ENCODE data around the gene VPS37C. TPM values are rescaled to one million over a fixed set of nuclear protein-coding genes. Genes with fewer than 3 reads are reported as not detected.

Gene VPS37C
- total RNA-seq, 2 donors from 2014 or later, result 9.7 to 13.3 TPM

DNA sequence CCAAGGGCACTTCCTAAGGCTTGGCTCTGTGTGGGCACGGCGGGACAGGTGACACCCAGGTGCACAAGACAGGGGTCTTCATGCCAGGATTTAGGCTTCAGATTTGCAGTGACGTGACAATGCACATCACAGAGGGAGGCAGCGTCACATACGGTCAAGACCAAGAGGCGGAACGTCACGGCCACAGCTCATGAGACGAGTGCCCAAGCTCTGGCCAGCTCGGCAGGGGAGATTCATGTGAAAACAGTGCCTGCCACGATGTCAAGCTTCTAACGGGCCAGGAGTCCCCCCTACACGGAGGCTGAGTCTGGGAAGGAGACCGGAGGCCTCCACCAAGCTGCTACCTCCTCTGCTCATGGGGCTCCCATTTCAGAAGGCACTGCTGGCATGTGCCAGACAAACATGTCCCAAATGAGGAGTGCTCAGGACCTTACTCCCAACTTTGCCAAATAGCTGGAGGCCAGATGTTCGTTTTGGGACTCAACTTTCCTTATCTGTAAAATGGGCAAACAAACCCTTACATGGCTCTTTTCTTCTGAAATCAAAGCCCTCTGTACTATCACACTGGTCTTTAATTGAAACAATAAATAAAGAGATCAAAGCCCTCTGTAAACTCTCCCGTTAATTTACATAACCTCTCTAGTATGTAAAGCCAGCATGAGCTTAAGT is 16.6 kb downstream of the VPS37C start:
- ATAC-seq (no peak), DNase-seq (ENCODE audit: low spot score) (no peak)
- Mint-ChIP-seq H3K27ac (no peak overlapping the region), H3K9me3 (no peaks in the 10 kb centered on the region), H3K27me3 (no peaks in the 10 kb centered on the region), H3K36me3 (no peaks in the 10 kb centered on the region), H3K4me3 (no peak overlapping the region), H3K4me1 (ENCODE audit: low read depth in 2 of 2) (no peaks in the 10 kb centered on the region)

DNA sequence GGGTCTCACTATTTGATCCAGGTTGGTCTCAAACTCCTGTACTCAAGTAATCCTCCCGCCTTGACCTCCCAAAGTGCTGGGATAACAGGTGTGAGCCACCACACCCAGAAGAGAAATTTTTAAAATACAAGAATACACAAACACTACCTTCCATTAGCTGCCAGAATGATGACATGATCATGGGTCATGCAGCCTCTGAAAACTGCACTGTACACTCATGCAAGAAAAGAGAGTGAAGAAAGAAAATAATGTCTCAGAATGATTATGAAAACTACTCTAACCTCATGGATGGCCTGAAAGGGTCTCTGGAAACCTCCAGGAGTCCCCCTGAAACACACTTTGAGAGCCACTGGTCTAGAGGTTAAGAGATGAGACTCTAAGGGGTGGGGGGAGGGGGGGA is 18.8 kb downstream of the VPS37C start:
- H3K4me1 Mint-ChIP-seq (ENCODE audit: low read depth in 2 of 2), result no peaks in the 10 kb centered on the region
- H3K9me3 Mint-ChIP-seq, result no peaks in the 10 kb centered on the region
- no peak for DNase-seq (ENCODE audit: low spot score)
- H3K36me3 Mint-ChIP-seq, result no peaks in the 10 kb centered on the region
- no peak overlapping the region for H3K4me3 Mint-ChIP-seq
- ATAC-seq, result no peak
- no peak overlapping the region for H3K27ac Mint-ChIP-seq
- H3K27me3 Mint-ChIP-seq, result no peaks in the 10 kb centered on the region

DNA sequence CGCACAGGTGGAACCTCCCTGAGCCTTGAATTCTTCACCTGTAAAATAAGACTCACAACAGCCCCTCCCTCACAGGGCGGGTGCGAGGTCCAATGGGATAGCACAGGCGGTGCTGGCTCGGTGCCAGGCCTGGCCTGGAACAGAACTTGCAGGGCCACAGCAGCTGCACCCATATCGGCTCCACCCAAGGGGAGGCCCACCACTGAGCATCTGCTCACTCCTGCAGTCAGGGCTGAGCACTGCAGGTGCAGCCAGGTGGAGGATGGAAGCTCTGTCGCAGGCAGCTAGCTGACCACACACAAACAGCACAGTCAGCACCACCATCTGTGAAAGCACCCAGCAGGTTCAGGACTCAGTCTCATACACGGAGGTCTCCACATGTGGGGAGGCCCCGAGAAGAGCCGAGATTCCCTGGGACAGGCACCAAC is 19.6 kb downstream of the VPS37C start:
- DNase-seq (ENCODE audit: low spot score), result no peak
- Mint-ChIP-seq H3K4me3 (no peak overlapping the region), H3K9me3 (no peaks in the 10 kb centered on the region), H3K4me1 (ENCODE audit: low read depth in 2 of 2) (no peaks in the 10 kb centered on the region), H3K36me3 (no peaks in the 10 kb centered on the region), H3K27ac (no peak overlapping the region), H3K27me3 (no peaks in the 10 kb centered on the region)
- ATAC-seq, result peak; percentile 34 to 48

DNA sequence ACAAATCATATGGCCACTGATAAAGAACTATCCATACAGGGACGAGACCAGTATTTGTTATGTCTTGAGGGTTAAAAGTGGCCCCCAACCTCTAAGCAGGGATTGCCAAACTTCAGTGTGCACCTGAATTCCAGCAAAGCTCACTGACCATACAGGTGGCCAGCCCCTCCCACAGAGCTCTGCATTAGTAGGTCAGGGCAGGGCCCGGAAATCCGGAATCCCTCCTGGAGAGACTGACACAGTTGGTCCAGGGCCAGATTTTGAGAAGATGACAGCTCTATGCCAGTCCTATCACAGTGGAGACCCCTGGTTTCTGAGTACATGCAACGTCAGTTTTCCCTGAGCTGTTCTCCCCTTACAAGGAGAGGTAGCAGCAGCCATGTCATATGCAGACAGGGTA is 20.8 kb downstream of the VPS37C start:
- no peaks in the 10 kb centered on the region for H3K4me1 Mint-ChIP-seq (ENCODE audit: low read depth in 2 of 2)
- H3K36me3 Mint-ChIP-seq, result no peaks in the 10 kb centered on the region
- no peak for ATAC-seq
- DNase-seq (ENCODE audit: low spot score), result no peak
- no peak overlapping the region for H3K27ac Mint-ChIP-seq
- H3K27me3 Mint-ChIP-seq, result no peaks in the 10 kb centered on the region
- H3K9me3 Mint-ChIP-seq, result no peaks in the 10 kb centered on the region
- no peak overlapping the region for H3K4me3 Mint-ChIP-seq

DNA sequence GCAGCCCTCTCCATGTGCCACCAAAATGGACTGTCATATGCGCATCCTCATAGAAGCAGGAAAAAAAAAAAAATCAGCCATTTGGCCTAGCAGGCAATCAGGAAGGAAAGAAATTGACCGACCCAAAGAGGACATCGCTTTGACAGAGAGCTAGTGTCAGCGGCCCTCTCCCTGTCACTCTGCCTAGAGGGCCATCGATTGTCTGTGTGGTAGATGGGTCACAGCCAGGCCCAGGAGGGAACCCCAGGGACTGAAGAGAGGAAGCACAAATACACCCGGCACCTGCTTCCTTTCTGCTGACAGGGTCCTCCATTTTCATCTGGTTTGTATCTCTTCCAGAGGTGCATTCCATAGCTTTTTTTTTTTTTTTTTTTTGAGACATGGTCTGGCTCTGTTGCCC is 21.8 kb downstream of the VPS37C start:
- DNase-seq (ENCODE audit: low spot score), result no peak
- no peak overlapping the region for H3K27ac Mint-ChIP-seq
- no peak overlapping the region for H3K4me3 Mint-ChIP-seq
- H3K9me3 Mint-ChIP-seq, result no peaks in the 10 kb centered on the region
- no peak for ATAC-seq
- no peaks in the 10 kb centered on the region for H3K36me3 Mint-ChIP-seq
- no peaks in the 10 kb centered on the region for H3K4me1 Mint-ChIP-seq (ENCODE audit: low read depth in 2 of 2)
- no peaks in the 10 kb centered on the region for H3K27me3 Mint-ChIP-seq

DNA sequence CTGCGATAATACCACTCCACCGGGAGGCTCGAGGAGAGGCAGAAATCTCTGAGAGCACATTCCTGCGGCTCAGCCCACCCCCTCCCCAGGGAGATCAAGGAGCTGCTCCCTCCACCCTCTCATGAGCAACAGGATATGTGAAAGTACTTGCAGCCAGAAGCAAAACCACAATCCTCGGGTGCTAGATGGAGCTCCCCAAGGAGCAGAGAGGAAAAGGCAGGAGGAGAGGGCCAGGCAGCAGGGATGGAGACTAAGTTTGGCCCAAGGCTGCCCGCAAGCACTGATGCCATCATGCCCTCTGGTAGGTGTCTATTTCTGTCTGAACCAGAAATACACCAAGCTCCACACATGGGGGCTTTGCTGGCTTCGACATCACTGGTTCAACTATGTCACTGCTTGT is 22.3 kb downstream of the VPS37C start:
- no peaks in the 10 kb centered on the region for H3K36me3 Mint-ChIP-seq
- H3K9me3 Mint-ChIP-seq, result no peaks in the 10 kb centered on the region
- DNase-seq (ENCODE audit: low spot score) (no peak), ATAC-seq (no peak)
- H3K27ac Mint-ChIP-seq, result no peak overlapping the region
- H3K4me3 Mint-ChIP-seq, result no peak overlapping the region
- no peaks in the 10 kb centered on the region for H3K27me3 Mint-ChIP-seq
- no peaks in the 10 kb centered on the region for H3K4me1 Mint-ChIP-seq (ENCODE audit: low read depth in 2 of 2)

DNA sequence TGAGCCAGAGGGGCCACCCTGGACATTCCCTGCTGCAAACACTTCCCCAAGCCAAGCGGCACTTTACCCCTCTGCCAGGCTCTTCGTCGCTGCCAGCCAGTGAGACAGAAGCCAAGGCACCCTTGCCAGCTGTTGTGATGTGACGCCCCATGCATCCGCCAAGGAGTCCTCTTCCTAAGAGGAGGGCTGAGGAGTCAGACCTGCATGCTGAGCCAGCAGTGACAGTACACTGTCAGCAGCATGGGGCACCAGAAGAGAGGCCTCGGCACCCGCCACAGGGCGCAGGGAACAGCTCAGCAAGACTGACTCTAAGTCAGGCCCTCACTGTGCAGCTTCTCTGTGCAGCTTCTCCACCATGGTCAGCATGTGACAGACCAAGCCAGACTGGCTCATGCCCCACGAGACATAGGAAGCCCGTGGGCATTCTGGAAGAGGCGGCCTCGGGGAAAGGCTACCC is 26.4 kb downstream of the VPS37C start:
- H3K4me1 Mint-ChIP-seq (ENCODE audit: low read depth in 2 of 2), result peaks cover 3% of the 10 kb centered on the region in 2 donors
- no peaks in the 10 kb centered on the region for H3K9me3 Mint-ChIP-seq
- no peaks in the 10 kb centered on the region for H3K36me3 Mint-ChIP-seq
- H3K27ac Mint-ChIP-seq, result no peak overlapping the region
- no peak overlapping the region for H3K4me3 Mint-ChIP-seq
- DNase-seq (ENCODE audit: low spot score), result no peak
- no peaks in the 10 kb centered on the region for H3K27me3 Mint-ChIP-seq
- ATAC-seq, result no peak

DNA sequence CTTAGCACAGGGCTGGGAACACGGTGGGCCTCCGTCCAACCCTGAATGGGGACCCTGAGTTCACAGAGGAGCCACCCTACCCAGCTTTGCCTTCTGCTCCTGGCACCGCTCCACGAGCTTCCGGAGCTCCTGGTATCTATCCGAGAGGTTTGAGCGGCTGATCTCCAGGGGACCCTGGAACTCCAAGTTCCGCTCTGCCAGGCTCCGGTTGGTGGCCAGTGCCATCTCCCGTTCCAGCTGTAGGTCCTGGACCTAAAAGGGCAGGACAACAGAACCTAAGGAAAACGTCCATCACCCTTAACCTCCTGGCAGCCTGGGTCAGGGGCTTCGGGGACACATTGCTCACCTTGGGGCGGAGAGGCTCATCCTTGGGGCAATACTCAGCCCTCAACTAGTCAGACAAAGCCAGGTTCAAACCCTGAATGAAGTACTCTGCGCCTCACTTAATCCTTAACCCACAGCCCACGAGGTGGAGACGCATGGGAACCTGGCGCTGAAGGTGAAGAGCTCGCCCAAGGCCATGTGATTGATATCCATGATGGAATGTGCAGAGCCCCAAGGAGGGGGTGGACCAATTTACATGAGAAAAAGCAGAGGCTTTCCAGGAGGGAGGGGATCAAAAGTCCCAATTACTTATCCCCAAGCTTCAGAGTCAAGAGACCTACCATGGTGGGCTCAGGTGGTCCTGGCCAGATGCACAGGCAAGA is 27.1 kb downstream of the VPS37C start:
- Mint-ChIP-seq H3K9me3 (no peaks in the 10 kb centered on the region), H3K27ac (no peak overlapping the region), H3K4me3 (no peak overlapping the region), H3K27me3 (no peaks in the 10 kb centered on the region), H3K4me1 (ENCODE audit: low read depth in 2 of 2) (peaks cover 5 to 6% of the 10 kb centered on the region in 2 donors), H3K36me3 (no peaks in the 10 kb centered on the region)
- DNase-seq (ENCODE audit: low spot score), result no peak
- ATAC-seq, result no peak

DNA sequence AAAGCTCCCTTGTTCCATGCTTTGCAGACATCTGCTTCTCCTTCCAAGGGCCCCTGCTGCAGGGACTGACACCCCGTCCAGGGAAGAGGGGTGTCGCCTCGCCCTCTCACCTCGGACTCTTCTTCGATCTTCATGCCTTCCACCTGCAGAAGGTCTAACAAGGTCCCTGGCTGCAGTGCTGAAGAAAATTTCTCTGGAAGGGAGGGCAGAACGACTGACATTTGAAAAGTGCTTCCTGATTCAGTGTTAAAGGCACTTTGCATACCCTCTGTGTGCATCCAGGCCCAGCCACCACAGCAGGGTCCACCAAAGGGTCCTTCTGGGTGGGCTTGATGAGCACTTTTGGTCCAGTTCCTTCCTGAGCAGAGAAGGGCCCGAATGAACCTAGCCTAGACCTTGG is 28.1 kb downstream of the VPS37C start:
- H3K4me3 Mint-ChIP-seq, result no peak overlapping the region
- peaks cover 5 to 6% of the 10 kb centered on the region in 2 donors for H3K4me1 Mint-ChIP-seq (ENCODE audit: low read depth in 2 of 2)
- DNase-seq (ENCODE audit: low spot score) (no peak), ATAC-seq (no peak)
- H3K36me3 Mint-ChIP-seq, result no peaks in the 10 kb centered on the region
- no peaks in the 10 kb centered on the region for H3K9me3 Mint-ChIP-seq
- H3K27ac Mint-ChIP-seq, result no peak overlapping the region
- H3K27me3 Mint-ChIP-seq, result no peaks in the 10 kb centered on the region

DNA sequence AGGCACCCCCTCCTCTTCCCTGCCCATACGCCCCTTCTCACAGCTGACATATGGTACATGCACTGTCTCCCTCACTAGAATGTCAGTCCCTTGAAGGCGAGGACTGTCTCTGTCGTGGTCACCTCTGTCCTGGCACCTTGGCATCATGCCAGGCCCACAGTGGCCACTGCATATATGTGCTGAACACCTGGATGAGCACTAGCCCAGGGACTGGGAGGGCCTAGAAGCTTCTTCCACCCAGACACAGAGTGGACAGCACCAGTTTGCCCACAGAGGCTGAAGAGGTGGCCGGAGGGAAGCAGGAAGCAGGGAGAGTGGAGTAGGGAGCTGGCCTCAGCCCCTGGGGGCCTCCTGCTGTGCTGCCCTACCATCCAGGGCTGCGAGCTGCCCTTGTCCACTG is 28.6 kb downstream of the VPS37C start:
- Mint-ChIP-seq H3K27ac (no peak overlapping the region), H3K4me3 (no peak overlapping the region), H3K27me3 (no peaks in the 10 kb centered on the region), H3K36me3 (no peaks in the 10 kb centered on the region), H3K4me1 (ENCODE audit: low read depth in 2 of 2) (peaks cover 5 to 6% of the 10 kb centered on the region in 2 donors), H3K9me3 (no peaks in the 10 kb centered on the region)
- ATAC-seq, result no peak
- DNase-seq (ENCODE audit: low spot score), result no peak

DNA sequence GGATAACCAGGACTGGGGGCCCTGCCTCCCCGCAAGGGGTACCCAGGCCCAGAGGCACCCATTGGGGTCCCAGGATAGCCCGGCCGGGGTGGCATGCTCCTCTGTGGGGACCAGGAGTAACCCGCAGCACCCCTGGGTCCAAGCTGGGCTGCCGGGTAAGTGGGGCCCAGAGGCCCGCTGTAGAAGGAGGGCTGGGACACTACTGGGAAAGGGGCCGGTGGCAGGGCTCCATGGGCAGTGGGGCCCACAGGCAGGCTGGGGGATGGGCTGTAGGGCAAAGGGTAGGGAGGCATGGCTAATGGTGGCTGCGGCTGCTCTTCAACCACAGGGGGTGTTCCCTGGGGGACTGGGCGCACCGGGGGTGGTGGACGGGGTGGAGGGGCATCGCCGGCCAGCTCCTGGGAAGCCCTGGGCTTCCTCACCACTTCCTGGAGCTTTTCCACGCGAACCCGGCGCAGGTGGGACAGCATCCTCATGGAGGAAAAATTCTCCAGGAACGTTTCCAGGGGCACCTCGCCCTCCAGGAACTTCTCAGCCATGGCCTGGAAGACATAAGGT is 29.1 kb downstream of the VPS37C start:
- DNase-seq (ENCODE audit: low spot score) (no peak), ATAC-seq (no peak)
- peaks cover 5 to 6% of the 10 kb centered on the region in 2 donors for H3K4me1 Mint-ChIP-seq (ENCODE audit: low read depth in 2 of 2)
- no peak overlapping the region for H3K27ac Mint-ChIP-seq
- no peak overlapping the region for H3K4me3 Mint-ChIP-seq
- no peaks in the 10 kb centered on the region for H3K36me3 Mint-ChIP-seq
- H3K9me3 Mint-ChIP-seq, result no peaks in the 10 kb centered on the region
- H3K27me3 Mint-ChIP-seq, result no peaks in the 10 kb centered on the region

DNA sequence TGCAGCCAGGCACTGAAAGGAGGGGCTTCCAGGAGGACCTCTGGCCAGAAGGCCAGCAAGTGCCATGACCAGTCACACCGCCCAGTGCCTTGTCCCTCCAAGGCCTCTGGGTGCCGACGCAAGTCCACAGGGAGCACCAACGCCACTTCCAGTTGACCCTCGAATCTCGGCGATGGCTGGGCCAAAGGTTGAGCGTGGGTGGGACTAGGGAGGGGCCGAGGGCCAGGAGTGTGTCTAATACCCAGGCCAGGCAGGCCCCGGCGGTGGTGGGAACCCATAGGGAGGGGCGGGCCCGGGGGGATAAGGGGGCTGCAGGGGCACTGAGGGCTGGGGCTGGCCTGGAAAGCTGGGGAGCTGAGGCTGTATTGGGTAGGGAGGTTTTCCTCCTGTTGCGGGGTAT is 29.6 kb downstream of the VPS37C start:
- Mint-ChIP-seq H3K36me3 (no peaks in the 10 kb centered on the region), H3K4me1 (ENCODE audit: low read depth in 2 of 2) (peaks cover 5 to 6% of the 10 kb centered on the region in 2 donors), H3K9me3 (no peaks in the 10 kb centered on the region), H3K27me3 (no peaks in the 10 kb centered on the region), H3K27ac (no peak overlapping the region), H3K4me3 (no peak overlapping the region)
- ATAC-seq, result no peak
- no peak for DNase-seq (ENCODE audit: low spot score)

DNA sequence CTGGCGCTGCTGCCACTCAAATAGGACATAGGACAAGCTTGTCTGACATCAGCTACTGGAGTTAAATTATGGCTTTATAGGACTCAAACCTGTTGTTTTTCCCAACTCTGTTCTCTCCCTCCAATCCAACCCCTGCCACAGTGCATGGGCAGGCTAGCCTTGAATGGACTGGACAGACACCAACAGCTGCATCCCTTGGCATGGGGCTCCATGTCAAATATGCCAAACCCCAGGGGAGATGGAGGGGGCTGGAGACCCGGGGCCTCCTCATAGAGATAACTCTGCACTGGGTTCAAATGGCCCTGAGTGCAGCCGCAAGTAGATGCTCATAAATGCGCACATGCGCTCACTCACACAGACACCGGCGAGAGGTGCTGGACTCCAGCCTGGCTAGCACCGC is 30.0 kb downstream of the VPS37C start:
- no peaks in the 10 kb centered on the region for H3K9me3 Mint-ChIP-seq
- ATAC-seq (no peak), DNase-seq (ENCODE audit: low spot score) (no peak)
- H3K36me3 Mint-ChIP-seq, result no peaks in the 10 kb centered on the region
- H3K4me1 Mint-ChIP-seq (ENCODE audit: low read depth in 2 of 2), result peaks cover 5 to 6% of the 10 kb centered on the region in 2 donors
- H3K27me3 Mint-ChIP-seq, result no peaks in the 10 kb centered on the region
- no peak overlapping the region for H3K27ac Mint-ChIP-seq
- no peak overlapping the region for H3K4me3 Mint-ChIP-seq

Data from natural killer cell treated with Interleukin-12 subunit alpha and Interleukin-12 subunit beta and Interleukin-15 and Interleukin-18, amount 100 ng/mL, for 72 hours (primary cell).